ENCODE results near the gene TTBK1.

TTBK1 gene

GRCh38 chr6:43242908-43243663 lies at the start of gene TTBK1:
Gene TTBK1 (plus strand): TSS chr6:43243481. CDS start chr6:43246661, 3,180 bp downstream.
- no peak for DNase-seq (ENCODE audit: low read depth)

- DNase-seq (ENCODE audit: low read depth): no peak
These were observed 49.4 kb upstream of the TTBK1 start for GRCh38 chr6:43193929-43194328.

- no peak for DNase-seq (ENCODE audit: low read depth)
These were observed 46.9 kb upstream of the TTBK1 start for GRCh38 chr6:43196337-43196736.

GRCh38 chr6:43199912-43200311 lies 43.4 kb upstream of the TTBK1 start:
- no peak for DNase-seq (ENCODE audit: low read depth)

- DNase-seq (ENCODE audit: low read depth): no peak
These were observed 42.7 kb upstream of the TTBK1 start for GRCh38 chr6:43200541-43200940.

GRCh38 chr6:43202451-43202850 lies 40.8 kb upstream of the TTBK1 start:
- no peak for DNase-seq (ENCODE audit: low read depth)

- no peak for DNase-seq (ENCODE audit: low read depth)
These were observed 40.1 kb upstream of the TTBK1 start for GRCh38 chr6:43203029-43203717.

- no peak for DNase-seq (ENCODE audit: low read depth)
These were observed 39.6 kb upstream of the TTBK1 start for GRCh38 chr6:43203718-43204095.

GRCh38 chr6:43204271-43205105 lies 38.8 kb upstream of the TTBK1 start:
- DNase-seq (ENCODE audit: low read depth): no peak

- DNase-seq (ENCODE audit: low read depth): no peak
These were observed 37.4 kb upstream of the TTBK1 start for GRCh38 chr6:43205849-43206248.

- no peak for DNase-seq (ENCODE audit: low read depth)
These were observed 36.0 kb upstream of the TTBK1 start for GRCh38 chr6:43207286-43207685.

GRCh38 chr6:43211955-43212354 lies 31.3 kb upstream of the TTBK1 start:
- DNase-seq (ENCODE audit: low read depth): no peak

GRCh38 chr6:43213431-43213830 lies 29.9 kb upstream of the TTBK1 start:
- no peak for DNase-seq (ENCODE audit: low read depth)

- no peak for DNase-seq (ENCODE audit: low read depth)
These were observed 28.2 kb upstream of the TTBK1 start for GRCh38 chr6:43215066-43215465.

- DNase-seq (ENCODE audit: low read depth): no peak
These were observed 27.1 kb upstream of the TTBK1 start for GRCh38 chr6:43216200-43216599.

- DNase-seq (ENCODE audit: low read depth): no peak
These were observed 25.9 kb upstream of the TTBK1 start for GRCh38 chr6:43217351-43217750.

GRCh38 chr6:43219119-43219518 lies 24.2 kb upstream of the TTBK1 start:
- no peak for DNase-seq (ENCODE audit: low read depth)

GRCh38 chr6:43219814-43220213 lies 23.5 kb upstream of the TTBK1 start:
- DNase-seq (ENCODE audit: low read depth): no peak

- no peak for DNase-seq (ENCODE audit: low read depth)
These were observed 22.8 kb upstream of the TTBK1 start for GRCh38 chr6:43220439-43220951.

GRCh38 chr6:43221046-43221972 lies 22.0 kb upstream of the TTBK1 start:
- DNase-seq (ENCODE audit: low read depth): no peak

GRCh38 chr6:43222418-43223059 lies 20.7 kb upstream of the TTBK1 start:
- no peak for DNase-seq (ENCODE audit: low read depth)

Measured in non-pigmented ciliary epithelial cell (primary cell).